SH-SY5Y (cell line): ENCODE measurements around the gene TBC1D22A.

ENCODE experiments used
- GATA2 ChIP-seq: IDR thresholded peaks from 2 replicates; pipeline ENCODE4 v1.6.1; 2011; ENCODE audit warnings: mild to moderate bottlenecking, low read depth, low read length
- GATA3 ChIP-seq: IDR thresholded peaks from 2 replicates; pipeline ENCODE4 v1.6.1; 2011; ENCODE audit warnings: low read depth, mild to moderate bottlenecking, low read length, moderate library complexity

- no peak for TF ChIP-seq GATA2
- no peak for TF ChIP-seq GATA3
Measured at GRCh38 chr22:47209547-47210023, 447.1 kb downstream of the TBC1D22A start.
